GM12872 (cell line): Measurements from ENCODE around the gene ANKRD12.
A peak's percentile ranks its signal among the peaks of the same experiment; 100 is the strongest.

ENCODE experiments used
- CTCF ChIP-seq: IDR thresholded peaks from 3 replicates; pipeline ENCODE4 v1.5.1; 2011; ENCODE audit warnings: low read depth, mild to moderate bottlenecking, low read length, moderate library complexity; ENCODE audit not compliant: insufficient read depth

Gene ANKRD12

GRCh38 chr18:9139400-9140039, 2.9 kb downstream of the ANKRD12 start:
- TF ChIP-seq CTCF, result no peak

- TF ChIP-seq CTCF, result no peak
Measured at GRCh38 chr18:9140381-9140780, 3.8 kb downstream of the ANKRD12 start.

GRCh38 chr18:9140984-9141383, 4.4 kb downstream of the ANKRD12 start:
- no peak for TF ChIP-seq CTCF

GRCh38 chr18:9146224-9146623, 9.6 kb downstream of the ANKRD12 start:
- no peak for TF ChIP-seq CTCF

GRCh38 chr18:9147440-9148202, 11.0 kb downstream of the ANKRD12 start:
- peak; percentile 76 for TF ChIP-seq CTCF

GRCh38 chr18:9148203-9148552, 11.6 kb downstream of the ANKRD12 start:
- no peak for TF ChIP-seq CTCF

GRCh38 chr18:9150121-9150520, 13.5 kb downstream of the ANKRD12 start:
- no peak for TF ChIP-seq CTCF
